GM18508 (cell line): ENCODE data around the gene COQ10B.

Experiments used
- ATAC-seq: cut with Tn5 transposase; IDR thresholded peaks from one replicate; pipeline ENCODE4 v1.9.1; 2021; ENCODE audit warnings: moderate number of reproducible peaks; ENCODE audit not compliant: insufficient read depth, unreplicated experiment

Gene COQ10B

DNA sequence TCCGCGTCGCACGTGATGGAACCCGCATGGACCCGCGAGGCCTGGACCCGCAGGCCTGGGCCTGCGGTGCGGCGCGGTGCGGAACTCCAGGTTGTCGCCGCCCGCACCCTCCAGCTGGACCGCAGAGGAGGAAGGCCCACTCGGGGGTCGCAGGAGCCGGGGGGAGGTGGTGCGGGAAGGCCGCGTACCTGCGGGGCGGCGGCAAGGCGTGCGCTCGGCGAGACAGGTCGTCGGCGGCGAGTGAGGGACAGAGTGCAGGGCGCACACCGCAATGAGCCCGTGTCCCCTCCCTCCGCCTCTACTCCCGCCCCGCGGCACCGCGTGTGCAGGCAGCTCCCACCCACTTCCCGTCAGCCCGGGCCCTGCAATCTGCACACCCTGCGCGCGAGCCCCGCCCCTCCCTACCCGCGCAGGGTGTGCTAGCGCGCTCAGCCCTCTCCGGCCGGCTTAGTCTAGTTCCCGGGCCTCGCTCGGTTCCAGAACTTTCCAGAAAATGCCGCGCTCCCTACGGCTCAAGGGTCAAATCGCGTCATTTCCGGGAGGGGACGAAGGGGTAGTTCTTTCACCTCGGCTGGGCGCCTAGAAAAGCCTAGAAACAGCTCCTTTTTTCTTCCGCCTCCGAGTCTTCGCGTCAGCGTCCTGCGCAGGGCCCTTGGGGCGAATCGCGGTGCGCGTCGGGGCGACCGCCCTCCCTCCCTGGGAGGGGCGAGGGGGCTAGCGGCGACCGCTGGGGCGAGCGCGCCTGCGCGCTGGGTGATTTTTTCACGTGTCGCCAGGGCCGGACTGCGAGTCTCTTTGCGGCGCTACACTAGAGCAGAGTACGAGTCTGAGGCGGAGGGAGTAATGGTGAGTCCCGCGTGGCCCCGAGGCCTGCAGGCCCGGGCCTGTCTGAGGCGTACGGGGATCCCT is 46.5 kb downstream of the COQ10B start, which contains the start of the genes HSPD1 and HSPE1:
HSPD1 (minus strand) TSS at position 247 of the 909 bp plus-strand sequence. CDS start 992 bp downstream, outside the sequence.
HSPE1 (plus strand) TSS at position 786 of the 909 bp plus-strand sequence; CDS start at position 844, 58 bp downstream.
- ATAC-seq, result peak; percentile 72

DNA sequence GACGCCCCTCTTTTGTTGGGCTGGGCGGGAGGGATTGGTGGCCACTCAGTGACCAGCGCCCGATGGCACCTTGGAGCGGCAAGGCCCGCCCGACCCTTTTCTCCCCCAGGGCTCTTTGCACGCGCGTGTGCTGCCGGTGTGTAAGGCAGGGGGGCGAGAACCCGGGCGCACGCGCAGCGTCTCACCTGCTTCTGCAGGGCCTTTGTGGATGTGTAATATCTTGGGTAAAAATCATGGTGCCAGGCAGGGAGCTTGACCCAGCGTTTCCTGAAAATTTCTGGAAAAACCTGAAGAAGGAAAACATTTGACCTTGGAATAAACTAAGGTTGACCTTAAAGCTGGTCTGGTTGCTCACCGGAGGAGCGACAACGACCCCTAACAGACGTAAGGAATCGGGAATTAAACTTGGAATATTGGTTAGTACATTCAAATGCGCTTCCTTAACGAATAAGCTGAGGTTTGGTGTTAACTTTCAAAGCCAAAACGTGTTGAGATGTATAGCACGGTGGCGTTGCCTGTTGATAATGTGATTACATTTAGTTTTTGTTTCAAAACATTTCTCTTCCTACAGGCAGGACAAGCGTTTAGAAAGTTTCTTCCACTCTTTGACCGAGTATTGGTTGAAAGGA is 47.3 kb downstream of the COQ10B start:
- ATAC-seq, result no peak

DNA sequence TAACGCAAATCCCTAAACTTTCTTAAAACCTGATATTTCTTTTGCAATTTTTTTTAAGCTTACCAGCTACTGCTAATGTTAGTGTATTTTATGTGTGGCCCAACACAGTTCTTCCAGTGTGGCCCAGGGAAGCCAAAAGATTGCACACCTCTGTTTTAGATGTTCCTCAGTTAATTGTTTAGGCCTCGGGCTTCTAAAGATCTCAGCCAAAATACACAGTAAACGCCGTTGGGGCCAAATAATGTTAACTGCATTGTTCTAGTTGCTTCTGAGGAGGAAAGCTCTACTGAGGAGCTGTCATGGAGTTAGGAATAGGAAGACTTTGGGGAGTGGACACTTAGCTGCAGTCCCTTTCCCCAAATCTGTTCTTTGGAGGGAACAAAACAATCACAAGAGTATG is 48.8 kb downstream of the COQ10B start:
- no peak for ATAC-seq

DNA sequence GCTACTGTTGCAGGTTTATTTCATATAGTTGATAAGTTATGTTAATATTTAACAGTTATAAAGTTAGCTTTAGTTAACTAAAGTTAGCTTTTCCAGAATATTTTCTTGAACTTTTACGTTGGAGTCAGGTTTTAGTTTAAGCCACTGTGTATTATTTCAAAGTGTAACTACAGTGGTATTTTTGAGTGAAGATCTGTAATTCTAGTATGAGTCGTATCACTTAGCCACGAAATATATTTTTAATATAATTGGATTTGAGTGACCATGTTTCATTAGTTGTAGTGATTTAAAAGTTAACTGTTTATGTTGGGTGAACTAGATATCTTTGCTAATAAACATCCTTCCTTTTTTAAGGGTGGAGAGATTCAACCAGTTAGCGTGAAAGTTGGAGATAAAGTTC is 49.3 kb downstream of the COQ10B start:
- ATAC-seq, result no peak

- no peak for ATAC-seq
Measured at GRCh38 chr2:197504000-197504399, 50.6 kb downstream of the COQ10B start.

DNA sequence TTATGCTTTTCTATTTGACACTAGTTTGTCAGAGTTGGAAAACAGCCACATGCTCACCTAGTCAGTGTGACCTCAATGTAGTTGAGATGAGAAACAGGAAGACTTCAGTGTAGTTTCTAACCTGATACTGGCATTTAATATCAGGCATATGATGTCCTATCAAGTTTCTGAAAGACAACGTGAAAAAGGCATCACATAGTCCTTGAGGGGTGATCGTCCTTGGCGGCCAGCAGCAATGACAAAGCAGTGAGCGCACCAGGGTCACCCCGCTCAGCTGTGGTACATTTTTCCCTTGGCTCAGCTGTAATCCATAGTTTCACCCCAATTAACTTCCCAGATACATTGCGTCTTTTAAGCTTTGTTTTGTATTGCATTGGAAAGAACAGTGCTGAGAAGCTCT is 51.2 kb downstream of the COQ10B start:
- ATAC-seq, result no peak

- ATAC-seq, result no peak
Measured at GRCh38 chr2:197506658-197507057, 53.3 kb downstream of the COQ10B start.

GRCh38 chr2:197513915-197514314 is 60.6 kb downstream of the COQ10B start:
- ATAC-seq, result no peak

- no peak for ATAC-seq
Measured at GRCh38 chr2:197514754-197515153, 61.4 kb downstream of the COQ10B start.

- no peak for ATAC-seq
Measured at GRCh38 chr2:197515315-197515738, 62.0 kb downstream of the COQ10B start.

- peak; percentile 87 for ATAC-seq
Measured at GRCh38 chr2:197515739-197516392, 62.5 kb downstream of the COQ10B start, which contains the start of gene MOB4. MOB4 (plus strand) TSS chr2:197516066; CDS start chr2:197516087, 21 bp downstream.

- peak; percentile 5 for ATAC-seq
Measured at GRCh38 chr2:197516393-197516761, 63.0 kb downstream of the COQ10B start.

DNA sequence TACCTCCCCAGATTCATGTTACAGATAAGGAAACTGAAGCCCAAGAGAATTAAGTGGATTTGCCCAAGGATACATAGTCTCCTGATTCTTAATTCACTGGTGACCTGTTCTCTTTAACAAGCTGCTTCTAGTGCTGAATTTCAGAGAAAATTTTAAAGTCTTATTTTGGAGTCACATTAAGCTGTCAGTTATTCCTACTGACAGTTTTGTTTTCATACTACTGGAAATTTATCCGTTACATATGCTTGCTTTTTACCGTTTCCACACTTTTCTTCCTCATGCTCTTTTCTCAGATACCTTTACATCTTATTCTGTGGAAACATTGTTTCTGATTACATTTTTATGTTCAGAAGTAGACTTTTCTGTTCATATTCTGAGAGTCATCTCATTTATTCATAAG is 63.8 kb downstream of the COQ10B start:
- ATAC-seq, result no peak
